CD14-positive monocyte (primary cell): ENCODE data around the gene SLC34A2. TPM values are rescaled to one million over a fixed set of nuclear protein-coding genes. Genes with fewer than 3 reads are reported as not detected.

Experiments used
- DNase-seq, 3 donors: peaks; one replicate each; pipeline ENCODE4 v3.0.0-alpha.2; 2011 to 2022
- H2AFZ ChIP-seq: 2 replicates; pipeline ENCODE4 v1.6.0; 2012; ENCODE audit warnings: mild to moderate bottlenecking, low read depth, low read length, inconsistent platforms; ENCODE audit not compliant: insufficient read depth, poor library complexity, severe bottlenecking
- H3K27ac ChIP-seq, 2 donors: 1 replicate in 1 of 2; 2 replicates in 1 of 2; pipeline ENCODE4 v1.5.1; 2012 to 2013; ENCODE audit warnings: low read length in 2 of 2, control low read depth in 1 of 2, inconsistent platforms in 1 of 2, low read depth in 1 of 2, mild to moderate bottlenecking in 1 of 2
- H3K27me3 ChIP-seq, 2 donors: one replicate each; pipeline versions ENCODE4 v1.6.0 to v1.6.1; 2011 to 2013; ENCODE audit warnings: low read length in 2 of 2; ENCODE audit not compliant: control insufficient read depth in 2 of 2, insufficient read depth in 2 of 2
- H3K36me3 ChIP-seq, 2 donors: replicated peaks in 1 of 2; 1 replicate in 1 of 2; 2 replicates in 1 of 2; pipeline versions ENCODE4 v1.5.1 to v1.6.1; 2012 to 2013; ENCODE audit warnings: low read length in 2 of 2, control low read depth in 1 of 2, inconsistent platforms in 1 of 2, mild to moderate bottlenecking in 1 of 2; ENCODE audit not compliant: insufficient read depth in 2 of 2, control insufficient read depth in 1 of 2
- H3K4me1 ChIP-seq, 2 donors: 1 replicate in 1 of 2; 2 replicates in 1 of 2; pipeline versions ENCODE4 v1.5.1 to v1.6.1; 2012 to 2013; ENCODE audit warnings: low read length in 2 of 2, control low read depth in 1 of 2, inconsistent platforms in 1 of 2, mild to moderate bottlenecking in 1 of 2, moderate library complexity in 1 of 2; ENCODE audit not compliant: insufficient read depth in 2 of 2, control insufficient read depth in 1 of 2
- H3K4me2 ChIP-seq: replicated peaks from 2 replicates; pipeline ENCODE3; 2012; ENCODE audit warnings: low read length, moderate library complexity, mild to moderate bottlenecking; ENCODE audit not compliant: poor library complexity, severe bottlenecking; ENCODE audit errors: extremely low read depth
- H3K4me3 ChIP-seq, 3 experiments: fragments of 200-600 bp in 1 of 3; sonication (generic) in 1 of 3; replicated peaks in 1 of 3; 1 replicate in 2 of 3; 2 replicates in 1 of 3; pipeline ENCODE4 v1.5.1; 2011 to 2013; ENCODE audit warnings: low read length in 3 of 3, mild to moderate bottlenecking in 3 of 3, control low read depth in 2 of 3, low read depth in 2 of 3, inconsistent platforms in 1 of 3, moderate library complexity in 1 of 3
- H3K79me2 ChIP-seq: 2 replicates; pipeline ENCODE4 v1.6.0; 2012; ENCODE audit warnings: mild to moderate bottlenecking, control low read depth, inconsistent platforms, low read length, moderate library complexity; ENCODE audit not compliant: insufficient read depth
- H3K9ac ChIP-seq: 2 replicates; pipeline ENCODE4 v1.6.0; 2017; ENCODE audit warnings: low read length, mild to moderate bottlenecking; ENCODE audit not compliant: insufficient read depth, poor library complexity, severe bottlenecking
- H3K9me3 ChIP-seq, 2 donors: replicated peaks in 1 of 2; 1 replicate in 1 of 2; 2 replicates in 1 of 2; pipeline versions ENCODE4 v1.5.1 to v1.6.1; 2012 to 2013; ENCODE audit warnings: low read length in 2 of 2, control low read depth in 1 of 2; ENCODE audit not compliant: control insufficient read depth in 1 of 2, insufficient read depth in 1 of 2
- H4K20me1 ChIP-seq: 2 replicates; pipeline ENCODE4 v1.6.0; 2012; ENCODE audit warnings: mild to moderate bottlenecking, low read length, control low read depth, moderate library complexity; ENCODE audit not compliant: insufficient read depth
- H3K27ac Mint-ChIP-seq, 7 donors: one replicate each; pipeline ENCODE4 v1.8.0; 2020; ENCODE audit warnings: mild to moderate bottlenecking in 7 of 7, mixed read lengths in 7 of 7, moderate library complexity in 6 of 7, inconsistent platforms in 2 of 7
- H3K27me3 Mint-ChIP-seq, 3 donors: one replicate each; pipeline ENCODE4 v1.8.0; 2021 to 2022; ENCODE audit warnings: low read depth in 3 of 3, mild to moderate bottlenecking in 3 of 3, mixed read lengths in 3 of 3, moderate library complexity in 3 of 3, inconsistent platforms in 1 of 3
- H3K36me3 Mint-ChIP-seq, 2 donors: one replicate each; pipeline ENCODE4 v1.8.0; 2020; ENCODE audit warnings: mixed read lengths in 2 of 2, inconsistent platforms in 1 of 2, mild to moderate bottlenecking in 1 of 2
- H3K4me1 Mint-ChIP-seq: one replicate; pipeline ENCODE4 v1.8.0; 2020; ENCODE audit warnings: mild to moderate bottlenecking, mixed read lengths
- H3K4me3 Mint-ChIP-seq, 2 donors: one replicate each; pipeline ENCODE4 v1.8.0; 2020; ENCODE audit warnings: mild to moderate bottlenecking in 2 of 2, mixed read lengths in 2 of 2, moderate library complexity in 1 of 2
- H3K9me3 Mint-ChIP-seq, 7 donors: one replicate each; pipeline ENCODE4 v1.8.0; 2020 to 2022; ENCODE audit warnings: mixed read lengths in 7 of 7, mild to moderate bottlenecking in 6 of 7, moderate library complexity in 6 of 7, inconsistent platforms in 2 of 7
- WGBS: methylation state at CpG from one replicate; pipeline ENCODE4 v1.1.5; 2013; ENCODE audit warnings: missing lambda C conversion rate; ENCODE audit not compliant: insufficient coverage; 5-methylcytosine and 5-hydroxymethylcytosine counted together
- intact Hi-C, 2 donors: fragments of 100-400 bp; cut with micrococcal nuclease; formaldehyde crosslinking; loops; one replicate each; pipeline versions ENCODE4 v1.15.0 to v1.15.1; 2023
- polyA plus RNA-seq, 3 donors: library from polyadenylated mRNA; depleted of rRNA in 1 of 3; unstranded in 2 of 3; stranded (reverse) in 1 of 3; fragments of 300-500 nt in 2 of 3; fragments of >200 nt in 1 of 3; fragmentation: Illumina TruSeq in 2 of 3; gene quantifications; 1 replicate in 2 of 3; 2 replicates in 1 of 3; pipeline ENCODE4 v1.2.3, GENCODE V29; 2012 to 2021
- TF ChIP-seq, protein P1 (sequence below): fragments of 200-600 bp; IDR thresholded peaks from one replicate; pipeline ENCODE4 v1.8.0; 2022; ENCODE audit warnings: antibody characterized with exemption, mild to moderate bottlenecking

The SLC34A2 gene
- polyA plus RNA-seq, 3 donors: not detected

DNA sequence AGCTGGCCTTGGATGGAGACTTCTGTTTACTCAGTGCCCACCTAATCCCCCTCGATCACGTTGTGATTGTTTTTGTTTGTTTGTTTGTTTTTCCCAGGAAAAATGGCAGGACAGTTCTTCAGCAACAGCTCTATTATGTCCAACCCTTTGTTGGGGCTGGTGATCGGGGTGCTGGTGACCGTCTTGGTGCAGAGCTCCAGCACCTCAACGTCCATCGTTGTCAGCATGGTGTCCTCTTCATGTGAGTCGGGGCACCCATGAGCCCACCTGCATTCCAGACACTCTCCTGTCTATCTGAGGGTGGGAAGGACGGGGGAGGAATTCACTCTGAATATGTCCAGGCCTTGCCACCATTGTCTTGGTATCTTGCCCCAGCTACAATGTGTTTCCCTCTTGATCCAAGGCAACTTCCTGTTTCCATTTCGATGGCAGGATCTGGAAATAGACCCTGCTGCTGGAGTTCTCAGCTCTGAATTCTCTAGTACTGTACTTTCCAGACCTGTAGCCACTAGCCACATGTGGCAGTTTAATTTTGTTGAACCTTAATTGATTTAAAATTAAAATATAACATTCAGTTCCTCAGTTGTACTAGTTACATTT lies 10.5 kb downstream of the SLC34A2 start:
- peaks cover 0 to 2% (median 0%) of the 10 kb centered on the region in 7 donors for H3K9me3 Mint-ChIP-seq
- no peaks in the 10 kb centered on the region for H4K20me1 ChIP-seq
- H3K36me3 Mint-ChIP-seq: no peaks in the 10 kb centered on the region
- intact Hi-C loops: no loop called here
- H3K9me3 ChIP-seq: no peaks in the 10 kb centered on the region
- H3K79me2 ChIP-seq: no peaks in the 10 kb centered on the region
- H3K9ac ChIP-seq: no peak overlapping the region
- DNase-seq: no peak
- H3K27ac Mint-ChIP-seq: no peak overlapping the region
- H2AFZ ChIP-seq: no peak overlapping the region
- H3K4me1 Mint-ChIP-seq: no peaks in the 10 kb centered on the region
- H3K4me3 Mint-ChIP-seq: no peak overlapping the region
- no peak overlapping the region for H3K4me2 ChIP-seq
- H3K27me3 Mint-ChIP-seq: peaks cover 3 to 10% (median 9%) of the 10 kb centered on the region in 3 donors
- TF ChIP-seq, protein P1, sequence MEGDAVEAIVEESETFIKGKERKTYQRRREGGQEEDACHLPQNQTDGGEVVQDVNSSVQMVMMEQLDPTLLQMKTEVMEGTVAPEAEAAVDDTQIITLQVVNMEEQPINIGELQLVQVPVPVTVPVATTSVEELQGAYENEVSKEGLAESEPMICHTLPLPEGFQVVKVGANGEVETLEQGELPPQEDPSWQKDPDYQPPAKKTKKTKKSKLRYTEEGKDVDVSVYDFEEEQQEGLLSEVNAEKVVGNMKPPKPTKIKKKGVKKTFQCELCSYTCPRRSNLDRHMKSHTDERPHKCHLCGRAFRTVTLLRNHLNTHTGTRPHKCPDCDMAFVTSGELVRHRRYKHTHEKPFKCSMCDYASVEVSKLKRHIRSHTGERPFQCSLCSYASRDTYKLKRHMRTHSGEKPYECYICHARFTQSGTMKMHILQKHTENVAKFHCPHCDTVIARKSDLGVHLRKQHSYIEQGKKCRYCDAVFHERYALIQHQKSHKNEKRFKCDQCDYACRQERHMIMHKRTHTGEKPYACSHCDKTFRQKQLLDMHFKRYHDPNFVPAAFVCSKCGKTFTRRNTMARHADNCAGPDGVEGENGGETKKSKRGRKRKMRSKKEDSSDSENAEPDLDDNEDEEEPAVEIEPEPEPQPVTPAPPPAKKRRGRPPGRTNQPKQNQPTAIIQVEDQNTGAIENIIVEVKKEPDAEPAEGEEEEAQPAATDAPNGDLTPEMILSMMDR: no peak
- no peaks in the 10 kb centered on the region for H3K36me3 ChIP-seq
- WGBS: 14% methylated on average over 1 of the region's 9 CpGs
- no peak overlapping the region for H3K27ac ChIP-seq
- no peak overlapping the region for H3K4me3 ChIP-seq
- no peaks in the 10 kb centered on the region for H3K4me1 ChIP-seq
- no peaks in the 10 kb centered on the region for H3K27me3 ChIP-seq

GRCh38 chr4:25667931-25668557 lies 12.4 kb downstream of the SLC34A2 start:
- 97% methylated on average over 4 of the region's 15 CpGs for WGBS
- intact Hi-C loops: no loop called here
- Mint-ChIP-seq H3K36me3 (no peaks in the 10 kb centered on the region), H3K27me3 (peaks cover 6 to 13% (median 10%) of the 10 kb centered on the region in 3 donors), H3K4me3 (no peak overlapping the region), H3K27ac (peak overlapping the region in 1 of 7 donors; percentile 33), H3K4me1 (no peaks in the 10 kb centered on the region), H3K9me3 (peaks cover 0 to 7% (median 1%) of the 10 kb centered on the region in 7 donors)
- H3K4me3 ChIP-seq: no peak overlapping the region
- TF ChIP-seq, protein P1: no peak
- H3K27me3 ChIP-seq: no peaks in the 10 kb centered on the region
- no peaks in the 10 kb centered on the region for H4K20me1 ChIP-seq
- H3K79me2 ChIP-seq: no peaks in the 10 kb centered on the region
- no peak overlapping the region for H3K27ac ChIP-seq
- no peak overlapping the region for H3K9ac ChIP-seq
- H3K4me2 ChIP-seq: no peak overlapping the region
- no peaks in the 10 kb centered on the region for H3K4me1 ChIP-seq
- DNase-seq: no peak
- H3K36me3 ChIP-seq: no peaks in the 10 kb centered on the region
- H3K9me3 ChIP-seq: no peaks in the 10 kb centered on the region
- no peak overlapping the region for H2AFZ ChIP-seq
